H1 (cell line): ENCODE results near the gene MAP3K14. TPM values are rescaled to one million over a fixed set of nuclear protein-coding genes. Genes with fewer than 3 reads are reported as not detected.

Source experiments
- CTCF ChIA-PET: fragments of 300-600 bp; sonication (Branson Sonifier 250); formaldehyde crosslinking; loops from one replicate; lab custom pipeline; 2021; ENCODE audit not compliant: partially characterized antibody; lab: Charles Lee
- POLR2A ChIA-PET: fragments of 300-600 bp; sonication (Branson Sonifier 250); formaldehyde crosslinking; loops from one replicate; lab custom pipeline; 2021; ENCODE audit warnings: inconsistent platforms; ENCODE audit not compliant: partially characterized antibody; lab: Charles Lee
- DNase-seq, 2 experiments: peaks; one replicate each; pipeline versions ENCODE4 v3.0.0 to v3.0.0-alpha.2; 2010 to 2022; ENCODE audit warnings: low spot score in 2 of 2, low read depth in 1 of 2, mixed read lengths in 1 of 2
- FAIRE-seq: peaks from 2 replicates; lab custom pipeline; 2011; peaks lifted over from hg19 to GRCh38; lab: Jason Lieb, UNC
- H2AFZ ChIP-seq: 2 replicates; pipeline ENCODE4 v1.8.1; 2012; ENCODE audit warnings: low read length, inconsistent platforms
- H2AK5ac ChIP-seq: 2 replicates; pipeline ENCODE4 v1.6.1; 2013; ENCODE audit warnings: low read depth, low read length
- H2BK120ac ChIP-seq: replicated peaks from 2 replicates; pipeline ENCODE3; 2013; ENCODE audit warnings: low read depth, low read length, inconsistent platforms
- H2BK12ac ChIP-seq: 2 replicates; pipeline ENCODE4 v1.6.1; 2013; ENCODE audit warnings: low read depth, low read length
- H2BK15ac ChIP-seq: 2 replicates; pipeline ENCODE4 v1.6.1; 2013; ENCODE audit warnings: low read length
- H2BK20ac ChIP-seq: 2 replicates; pipeline ENCODE4 v1.6.1; 2013; ENCODE audit warnings: low read length
- H2BK5ac ChIP-seq: 2 replicates; pipeline ENCODE4 v1.6.1; 2013; ENCODE audit warnings: low read depth, low read length
- H3K14ac ChIP-seq: 2 replicates; pipeline ENCODE4 v1.6.1; 2013; ENCODE audit warnings: inconsistent platforms; ENCODE audit not compliant: insufficient read length
- H3K18ac ChIP-seq: 2 replicates; pipeline ENCODE4 v1.6.1; 2013; ENCODE audit warnings: low read length; ENCODE audit errors: extremely low read depth
- H3K23ac ChIP-seq: 2 replicates; pipeline ENCODE4 v1.6.1; 2013; ENCODE audit warnings: inconsistent platforms; ENCODE audit not compliant: insufficient read length
- H3K23me2 ChIP-seq: 2 replicates; pipeline ENCODE4 v1.6.1; 2013; ENCODE audit warnings: low read depth, low read length
- H3K27ac ChIP-seq: 2 replicates; pipeline ENCODE4 v1.6.1; 2011; ENCODE audit warnings: low read depth, low read length, inconsistent platforms
- H3K27me3 ChIP-seq, 4 experiments: replicated peaks in 1 of 4; 1 replicate in 1 of 4; 2 replicates in 3 of 4; pipeline versions ENCODE4 v1.6.1 to v1.8.1; 2011 to 2013; ENCODE audit warnings: low read length in 3 of 4, mild to moderate bottlenecking in 3 of 4, inconsistent platforms in 2 of 4, mixed read lengths in 2 of 4, moderate library complexity in 1 of 4; ENCODE audit not compliant: control insufficient read depth in 3 of 4, insufficient read depth in 3 of 4; ENCODE audit errors: extremely low read depth in 1 of 4
- H3K36me3 ChIP-seq, 4 experiments: 2 replicates each; pipeline versions ENCODE4 v1.6.1 to v1.8.1; 2011 to 2013; ENCODE audit warnings: mild to moderate bottlenecking in 4 of 4, low read length in 3 of 4, moderate library complexity in 2 of 4, control low read depth in 1 of 4, inconsistent platforms in 1 of 4; ENCODE audit not compliant: insufficient read depth in 4 of 4, control insufficient read depth in 2 of 4
- H3K4ac ChIP-seq: replicated peaks from 2 replicates; pipeline ENCODE3; 2013; ENCODE audit warnings: low read length, low read depth, mixed read lengths, inconsistent platforms; ENCODE audit not compliant: insufficient read length
- H3K4me1 ChIP-seq, 4 experiments: replicated peaks in 1 of 4; 1 replicate in 1 of 4; 2 replicates in 3 of 4; pipeline versions ENCODE4 v1.6.1 to v1.8.1; 2011 to 2013; ENCODE audit warnings: low read length in 3 of 4, inconsistent platforms in 2 of 4, mixed read lengths in 1 of 4; ENCODE audit not compliant: insufficient read depth in 4 of 4, control insufficient read depth in 3 of 4
- H3K4me2 ChIP-seq, 2 experiments: 2 replicates each; pipeline versions ENCODE4 v1.6.1 to v1.8.1; 2011 to 2013; ENCODE audit warnings: low read depth in 2 of 2, low read length in 2 of 2, control low read depth in 1 of 2, inconsistent platforms in 1 of 2, mild to moderate bottlenecking in 1 of 2; ENCODE audit not compliant: insufficient read depth in 1 of 2
- H3K4me3 ChIP-seq, 4 experiments: fragments of 200-600, 300-600 bp in 1 of 4; sonication (generic), shearing (Covaris generic), sonication (Bioruptor Twin) in 1 of 4; 2 replicates each; pipeline versions ENCODE4 v1.5.1 to v1.8.1; 2011 to 2016; ENCODE audit warnings: low read length in 4 of 4, low read depth in 3 of 4, control low read depth in 2 of 4, inconsistent platforms in 2 of 4, mild to moderate bottlenecking in 2 of 4, mixed read lengths in 1 of 4, moderate library complexity in 1 of 4; ENCODE audit not compliant: insufficient read depth in 2 of 4; ENCODE audit errors: extremely low read depth in 1 of 4
- H3K56ac ChIP-seq: replicated peaks from 2 replicates; pipeline ENCODE3; 2013; ENCODE audit warnings: low read depth, mild to moderate bottlenecking, mixed read lengths, low read length, inconsistent platforms; ENCODE audit not compliant: insufficient read length
- H3K79me1 ChIP-seq: 2 replicates; pipeline ENCODE4 v1.6.1; 2013; ENCODE audit warnings: low read depth, low read length, control low read depth
- H3K79me2 ChIP-seq, 2 experiments: 2 replicates each; pipeline versions ENCODE4 v1.6.1 to v1.8.1; 2012 to 2013; ENCODE audit warnings: low read length in 2 of 2, mild to moderate bottlenecking in 2 of 2, inconsistent platforms in 1 of 2; ENCODE audit not compliant: insufficient read depth in 2 of 2, control insufficient read depth in 1 of 2
- H3K9ac ChIP-seq, 4 experiments: replicated peaks in 1 of 4; 1 replicate in 1 of 4; 2 replicates in 3 of 4; pipeline versions ENCODE4 v1.6.1 to v1.8.1; 2011 to 2013; ENCODE audit warnings: low read depth in 3 of 4, low read length in 3 of 4, control low read depth in 2 of 4, mild to moderate bottlenecking in 2 of 4, moderate library complexity in 2 of 4, inconsistent platforms in 1 of 4; ENCODE audit errors: extremely low read depth in 1 of 4
- H3K9me3 ChIP-seq, 2 experiments: 2 replicates each; pipeline versions ENCODE4 v1.6.1 to v1.8.1; 2012 to 2013; ENCODE audit warnings: mild to moderate bottlenecking in 2 of 2, moderate library complexity in 2 of 2, control low read depth in 1 of 2, inconsistent platforms in 1 of 2, low read depth in 1 of 2, low read length in 1 of 2, mixed read lengths in 1 of 2; ENCODE audit not compliant: insufficient read depth in 2 of 2
- H4K20me1 ChIP-seq, 2 experiments: replicated peaks in 1 of 2; 2 replicates each; pipeline versions ENCODE3 to v1.8.1; 2011 to 2013; ENCODE audit warnings: inconsistent platforms in 2 of 2, low read length in 2 of 2, mild to moderate bottlenecking in 1 of 2; ENCODE audit not compliant: insufficient read depth in 2 of 2, control insufficient read depth in 1 of 2
- H4K5ac ChIP-seq: 2 replicates; pipeline ENCODE4 v1.6.1; 2013; ENCODE audit warnings: low read length, low read depth, mixed read lengths, inconsistent platforms; ENCODE audit not compliant: insufficient read length
- H4K8ac ChIP-seq: 2 replicates; pipeline ENCODE4 v1.8.0; 2013; ENCODE audit warnings: mild to moderate bottlenecking, moderate library complexity, low read length, inconsistent platforms; ENCODE audit not compliant: insufficient read depth; ENCODE audit errors: extremely low read depth
- H4K91ac ChIP-seq: replicated peaks from 2 replicates; pipeline ENCODE3; 2013; ENCODE audit warnings: low read length, mixed read lengths, inconsistent platforms; ENCODE audit not compliant: insufficient read length
- BACH1 ChIP-seq: IDR thresholded peaks from 2 replicates; pipeline ENCODE4 v1.6.1; 2012; ENCODE audit warnings: low read length, improper control_type of control experiment
- CTBP2 ChIP-seq: IDR thresholded peaks from 2 replicates; pipeline ENCODE4 v1.7.0; 2011; ENCODE audit warnings: borderline replicate concordance, mild to moderate bottlenecking, moderate library complexity, mixed read lengths, low read length; ENCODE audit not compliant: insufficient read depth, insufficient read length
- EP300 ChIP-seq, 2 experiments: IDR thresholded peaks; 1 replicate in 1 of 2; 2 replicates in 1 of 2; pipeline ENCODE4 v1.6.1; 2011 to 2012; ENCODE audit warnings: low read depth in 2 of 2, low read length in 2 of 2, mild to moderate bottlenecking in 2 of 2, borderline replicate concordance in 1 of 2, inconsistent platforms in 1 of 2, moderate library complexity in 1 of 2
- GTF2F1 ChIP-seq: IDR thresholded peaks from 2 replicates; pipeline ENCODE4 v1.6.1; 2012; ENCODE audit warnings: low read depth, low read length, improper control_type of control experiment, borderline replicate concordance
- JUN ChIP-seq: IDR thresholded peaks from 2 replicates; pipeline ENCODE4 v1.6.1; 2011; ENCODE audit warnings: low read depth, mild to moderate bottlenecking, improper control_type of control experiment, low read length
- KDM5A ChIP-seq: fragments of 200-600 bp; IDR thresholded peaks from 2 replicates; pipeline ENCODE4 v1.7.1; 2012; ENCODE audit warnings: mild to moderate bottlenecking, low read length, inconsistent platforms, mixed read lengths
- NRF1 ChIP-seq: IDR thresholded peaks from 2 replicates; pipeline ENCODE4 v1.6.1; 2011; ENCODE audit warnings: mild to moderate bottlenecking, low read depth, low read length, improper control_type of control experiment
- PHF8 ChIP-seq: fragments of 200-600 bp; sonication (generic); conservative IDR thresholded peaks from 2 replicates; pipeline ENCODE4 v1.7.1; 2012; ENCODE audit warnings: low read depth, mild to moderate bottlenecking, inconsistent platforms, low read length, moderate library complexity
- POU5F1 ChIP-seq: IDR thresholded peaks from 2 replicates; pipeline ENCODE4 v1.6.1; 2011; ENCODE audit warnings: low read depth, mild to moderate bottlenecking, low read length, moderate library complexity
- RBBP5 ChIP-seq: IDR thresholded peaks from 2 replicates; pipeline ENCODE4 v1.7.1; 2012; ENCODE audit warnings: low read depth, mild to moderate bottlenecking, inconsistent platforms, low read length, moderate library complexity, borderline replicate concordance
- RFX5 ChIP-seq: IDR thresholded peaks from 2 replicates; pipeline ENCODE4 v1.6.1; 2011; ENCODE audit warnings: low read depth, low read length, improper control_type of control experiment, borderline replicate concordance
- SP1 ChIP-seq: IDR thresholded peaks from 2 replicates; pipeline ENCODE4 v1.6.1; 2011; ENCODE audit warnings: low read depth, low read length
- TAF7 ChIP-seq: optimal IDR thresholded peaks from 2 replicates; pipeline ENCODE3; 2011; ENCODE audit warnings: low read depth, mild to moderate bottlenecking, inconsistent platforms, low read length, moderate library complexity, borderline replicate concordance
- TCF12 ChIP-seq: IDR thresholded peaks from 2 replicates; pipeline ENCODE4 v1.6.1; 2011; ENCODE audit warnings: low read depth, mild to moderate bottlenecking, low read length
- WGBS, 2 experiments: shearing (Covaris generic) in 1 of 2; methylation state at CpG; one replicate each; pipeline versions ENCODE4 v1.1.6 to v1.1.7; 2013 to 2015; ENCODE audit warnings: low lambda C conversion rate in 2 of 2, mixed read lengths in 2 of 2, inconsistent platforms in 1 of 2, low coverage in 1 of 2, missing lambda C conversion rate in 1 of 2; ENCODE audit not compliant: insufficient replicate concordance in 2 of 2, insufficient coverage in 1 of 2, insufficient read length in 1 of 2; ENCODE audit errors: extremely low coverage in 1 of 2, missing lambda C conversion rate in 1 of 2; 5-methylcytosine and 5-hydroxymethylcytosine counted together
- polyA plus RNA-seq, 7 experiments: library from polyadenylated mRNA; depleted of rRNA in 3 of 7; stranded (reverse) in 5 of 7; unstranded in 2 of 7; fragments of >200 nt in 5 of 7; fragments of 200-250 nt in 2 of 7; gene quantifications; 1 replicate in 5 of 7; 2 replicates in 1 of 7; 4 replicates in 1 of 7; pipeline versions ENCODE4 v1.2.1 to v1.2.3, GENCODE V29; 2011 to 2013; ENCODE audit warnings: missing spikeins in 2 of 7, mixed read lengths in 2 of 7
- total RNA-seq: library from RNA; stranded (reverse); fragmentation: NEBNext Ultra II Directional; extraction: Animal tissue kit (Norgen Biotek cat#: 25700); gene quantifications from 2 replicates; pipeline ENCODE4 v1.2.1, GENCODE V29; 2021

MAP3K14 gene
- total and polyA plus RNA-seq, 2 of the 8 experiments (the other 6 are each of a cell fraction or from before 2014, with no cell fraction given) = 5.2 to 6.1 TPM

- no peak overlapping the region for H3K4me2 ChIP-seq
- no peak overlapping the region for H3K18ac ChIP-seq
- WGBS, 2 experiments = 90% methylated on average over 5 of the region's 5 CpGs; no CpG with 5 or more reads in 1 of the 2 experiments
- H3K14ac ChIP-seq = no peak overlapping the region
- no peak overlapping the region for H4K91ac ChIP-seq
- H2AK5ac ChIP-seq = no peak overlapping the region
- H3K9me3 ChIP-seq = no peaks in the 10 kb centered on the region
- no peak overlapping the region for H2BK5ac ChIP-seq
- H3K23ac ChIP-seq = no peak overlapping the region
- H4K5ac ChIP-seq = no peak overlapping the region
- peaks cover 0 to 15% (median 6%) of the 10 kb centered on the region in 4 experiments; a peak in 2 of 7 replicates for H3K27me3 ChIP-seq
- no peak overlapping the region for H2BK15ac ChIP-seq
- H3K4me1 ChIP-seq = peaks cover 0 to 3% (median 0%) of the 10 kb centered on the region in 4 experiments; a peak in 1 of 7 replicates
- no peaks in the 10 kb centered on the region for H3K36me3 ChIP-seq
- ChIA-PET CTCF (interaction anchor here (0.8 to 2.3 kb wide), 3 partner anchors 13 to 54 kb away, joined by 3 to 8 read pairs (median 4); no protein-coding TSS in a partner anchor), POLR2A (interaction anchor here (1.0 kb wide), 1 partner anchor 16 kb away, joined by 4 read pairs; the partner anchor contains the start of gene MAP3K14)
- no peak overlapping the region for H3K4me3 ChIP-seq
- no peak overlapping the region for H3K4ac ChIP-seq
- no peak overlapping the region for H2AFZ ChIP-seq
- H3K23me2 ChIP-seq = no peaks in the 10 kb centered on the region
- FAIRE-seq (no peak), DNase-seq (no peak)
- no peak overlapping the region for H4K8ac ChIP-seq
- no peak overlapping the region for H2BK120ac ChIP-seq
- H3K56ac ChIP-seq = no peak overlapping the region
- no peaks in the 10 kb centered on the region for H3K79me2 ChIP-seq
- H3K27ac ChIP-seq = no peak overlapping the region
- no peaks in the 10 kb centered on the region for H4K20me1 ChIP-seq
- no peak overlapping the region for H2BK20ac ChIP-seq
- H3K9ac ChIP-seq = no peak overlapping the region
- no peaks in the 10 kb centered on the region for H3K79me1 ChIP-seq
- no peak overlapping the region for H2BK12ac ChIP-seq
- TF ChIP-seq PHF8 (no peak), RBBP5 (no peak), KDM5A (no peak), CTBP2 (no peak), SP1 (no peak), NRF1 (no peak), RFX5 (no peak), POU5F1 (no peak), TAF7 (no peak), JUN (no peak), GTF2F1 (no peak), TCF12 (no peak), EP300 (IDR thresholded peaks at IDR 0.05; ENCODE audit: borderline replicate concordance in 1 of 2, low read depth in 2 of 2, low read length in 2 of 2) (no peak), BACH1 (no peak)
Observed at GRCh38 chr17:45332505-45332904, 15.7 kb upstream of the MAP3K14 start.
